AG09319 (cell line): Measurements from ENCODE around the gene CFAP299.

Source experiments
- DNase-seq: peaks from one replicate; pipeline ENCODE4 v3.0.0-alpha.2; 2010; ENCODE audit warnings: low read depth; ENCODE audit errors: extremely low read depth
- CTCF ChIP-seq: IDR thresholded peaks from 2 replicates; pipeline ENCODE4 v1.5.1; 2011; ENCODE audit warnings: low read depth, mild to moderate bottlenecking, inconsistent platforms, low read length, moderate library complexity

The CFAP299 gene

GRCh38 chr4:80610199-80610598, 274.7 kb downstream of the CFAP299 start:
- no peak for TF ChIP-seq CTCF
- DNase-seq: no peak

GRCh38 chr4:80610845-80611677, 275.5 kb downstream of the CFAP299 start:
- no peak for TF ChIP-seq CTCF
- DNase-seq: peak; percentile 8

GRCh38 chr4:80611678-80611979, 276.1 kb downstream of the CFAP299 start:
- no peak for TF ChIP-seq CTCF
- no peak for DNase-seq

- no peak for DNase-seq
- TF ChIP-seq CTCF: no peak
Measured at GRCh38 chr4:80613470-80613869, 277.9 kb downstream of the CFAP299 start.

GRCh38 chr4:80614319-80614718, 278.8 kb downstream of the CFAP299 start:
- TF ChIP-seq CTCF: no peak
- no peak for DNase-seq

GRCh38 chr4:80615099-80615498, 279.6 kb downstream of the CFAP299 start:
- TF ChIP-seq CTCF: no peak
- DNase-seq: no peak

GRCh38 chr4:80619070-80619674, 283.6 kb downstream of the CFAP299 start:
- no peak for DNase-seq
- peak; percentile 23 for TF ChIP-seq CTCF
